GM23338 (cell line): ENCODE measurements around the gene KMT2C. TPM values are rescaled to one million over a fixed set of nuclear protein-coding genes. Genes with fewer than 3 reads are reported as not detected.
"Not testable (repeated sequence)": the region's sequence is repeated elsewhere in the genome, so short reads cannot be mapped to it uniquely, and the experiment has no call there.

Source experiments
- ATAC-seq: fragments of 200-7000 bp; cut with Tn5 transposase; 3 replicates; pipeline ENCODE4 v1.9.1; 2020
- DNase-seq: peaks from one replicate; pipeline ENCODE4 v3.0.0-alpha.2; 2015; ENCODE audit warnings: low spot score
- H2AFZ ChIP-seq: fragments of 200-600 bp; sonication (generic); 2 replicates; pipeline ENCODE4 v1.8.0; 2016; ENCODE audit warnings: antibody characterized with exemption, mild to moderate bottlenecking, moderate library complexity
- H3F3A ChIP-seq: fragments of 200-600 bp; sonication (generic); replicated peaks from 2 replicates; pipeline ENCODE4 v1.8.0; 2017; ENCODE audit warnings: antibody characterized with exemption, mixed run types, low read depth
- H3K27ac ChIP-seq: fragments of 200-600 bp; sonication (generic); 2 replicates; pipeline ENCODE4 v1.6.1; 2016; ENCODE audit warnings: low read depth
- H3K27me3 ChIP-seq: fragments of 200-600 bp; sonication (generic); 2 replicates; pipeline ENCODE4 v1.8.0; 2016; ENCODE audit warnings: mild to moderate bottlenecking, mixed run types, moderate library complexity; ENCODE audit not compliant: insufficient read depth
- H3K36me3 ChIP-seq: fragments of 200-600 bp; sonication (generic); 2 replicates; pipeline ENCODE4 v1.8.0; 2016; ENCODE audit warnings: mild to moderate bottlenecking; ENCODE audit not compliant: insufficient read depth
- H3K4me1 ChIP-seq: fragments of 200-600 bp; sonication (generic); 2 replicates; pipeline ENCODE4 v1.8.0; 2016; ENCODE audit warnings: mild to moderate bottlenecking, moderate library complexity; ENCODE audit not compliant: insufficient read depth
- H3K4me2 ChIP-seq: fragments of 200-600 bp; sonication (generic); 2 replicates; pipeline ENCODE4 v1.7.1; 2017; ENCODE audit warnings: mixed run types
- H3K4me3 ChIP-seq: fragments of 200-600 bp; sonication (generic); 2 replicates; pipeline ENCODE4 v1.6.1; 2016; ENCODE audit warnings: mixed run types
- H3K79me2 ChIP-seq: fragments of 200-600 bp; sonication (generic); replicated peaks from 2 replicates; pipeline ENCODE4 v1.8.0; 2017; ENCODE audit warnings: mild to moderate bottlenecking; ENCODE audit not compliant: insufficient read depth
- H3K9me2 ChIP-seq: fragments of 200-600 bp; sonication (generic); 2 replicates; pipeline ENCODE4 v1.8.0; 2017; ENCODE audit not compliant: insufficient read depth
- H4K20me1 ChIP-seq: fragments of 200-600 bp; sonication (generic); replicated peaks from 2 replicates; pipeline ENCODE4 v1.8.0; 2017; ENCODE audit warnings: mild to moderate bottlenecking; ENCODE audit not compliant: insufficient read depth
- H3K27ac Mint-ChIP-seq: 2 replicates; pipeline ENCODE4 v1.8.0; 2020; ENCODE audit warnings: inconsistent platforms, mild to moderate bottlenecking, moderate library complexity, mixed read lengths
- H3K27me3 Mint-ChIP-seq: 3 replicates; pipeline ENCODE4 v1.8.0; 2022; ENCODE audit warnings: low read depth, mild to moderate bottlenecking, moderate library complexity, mixed read lengths, inconsistent platforms; ENCODE audit not compliant: insufficient read depth, poor library complexity
- H3K36me3 Mint-ChIP-seq: 3 replicates; pipeline ENCODE4 v1.8.0; 2021; ENCODE audit warnings: low read depth, mild to moderate bottlenecking, inconsistent platforms, moderate library complexity, mixed read lengths
- H3K4me1 Mint-ChIP-seq: 3 replicates; pipeline ENCODE4 v1.8.0; 2020; ENCODE audit warnings: mild to moderate bottlenecking, inconsistent platforms, mixed read lengths
- H3K4me3 Mint-ChIP-seq: 3 replicates; pipeline ENCODE4 v1.8.0; 2021; ENCODE audit warnings: moderate library complexity, mild to moderate bottlenecking, inconsistent platforms, mixed read lengths
- H3K9me3 Mint-ChIP-seq: 3 replicates; pipeline ENCODE4 v1.8.0; 2020; ENCODE audit warnings: moderate library complexity, mild to moderate bottlenecking, inconsistent platforms, mixed read lengths
- STAT1 ChIP-seq: IDR thresholded peaks from one replicate; pipeline ENCODE4 v1.6.1; 2016; ENCODE audit warnings: antibody characterized with exemption; ENCODE audit not compliant: unreplicated experiment
- ZNF114 ChIP-seq: fragments of 250-450 bp; sonication (Bioruptor Pico); IDR thresholded peaks from 2 replicates; pipeline ENCODE4 v1.5.0; 2020; ENCODE audit warnings: mild to moderate bottlenecking, moderate library complexity
- ZNF331 ChIP-seq: fragments of 250-450 bp; sonication (Bioruptor Pico); IDR thresholded peaks from 2 replicates; pipeline ENCODE4 v1.5.0; 2020; ENCODE audit warnings: low read depth, mild to moderate bottlenecking, moderate library complexity
- ZNF462 ChIP-seq: fragments of 250-450 bp; sonication (Bioruptor Pico); IDR thresholded peaks from 2 replicates; pipeline ENCODE4 v1.5.0; 2020; ENCODE audit warnings: mild to moderate bottlenecking, moderate library complexity
- polyA plus RNA-seq: library from polyadenylated mRNA; unstranded; fragments of >200 nt; fragmentation: Nextera tagmentation; extraction: Ambion mirVana; gene quantifications from 2 replicates; pipeline ENCODE4 v1.2.1, GENCODE V29; 2016
- total RNA-seq: library from RNA; depleted of rRNA; stranded (reverse); fragments of >200 nt; shearing (Covaris generic); gene quantifications from 2 replicates; pipeline ENCODE4 v1.2.3, GENCODE V29; 2014

The KMT2C gene
- total and polyA plus RNA-seq, 2 experiments from 2014 or later = 11.4 to 39.0 TPM

GRCh38 chr7:152292897-152293296 lies 142.9 kb downstream of the KMT2C start (continued):
- TF ChIP-seq ZNF462 (no peak), ZNF114 (CRISPR knock-in tag) (no peak), ZNF331 (CRISPR knock-in tag) (no peak), STAT1 (no peak)

- not testable (repeated sequence) for ATAC-seq, H3K4me2 ChIP-seq, H3K9me2 ChIP-seq, H3K27me3 Mint-ChIP-seq, H3K4me3 ChIP-seq, DNase-seq, H3K27ac Mint-ChIP-seq, H3F3A ChIP-seq, H3K36me3 ChIP-seq, H3K4me1 Mint-ChIP-seq, H3K79me2 ChIP-seq, H4K20me1 ChIP-seq, H2AFZ ChIP-seq, H3K4me3 Mint-ChIP-seq, H3K27me3 ChIP-seq, H3K27ac ChIP-seq, H3K4me1 ChIP-seq, H3K9me3 Mint-ChIP-seq
- peaks cover 18% of the 10 kb centered on the region; the same call in 2 of the 3 replicates for H3K36me3 Mint-ChIP-seq
Measured at GRCh38 chr7:152286972-152287371, 148.8 kb downstream of the KMT2C start.

- H3K4me3 Mint-ChIP-seq, H3K9me3 Mint-ChIP-seq, DNase-seq, H3K79me2 ChIP-seq, H3K4me1 ChIP-seq, ATAC-seq, H3K4me3 ChIP-seq, H3K27me3 Mint-ChIP-seq, H3K27ac ChIP-seq, H3K4me2 ChIP-seq, H3K9me2 ChIP-seq, H2AFZ ChIP-seq, H3K27ac Mint-ChIP-seq, H3K4me1 Mint-ChIP-seq, H3F3A ChIP-seq, H4K20me1 ChIP-seq, H3K36me3 ChIP-seq, H3K27me3 ChIP-seq: not testable (repeated sequence)
- peaks cover 15% of the 10 kb centered on the region; the same call in 2 of the 3 replicates for H3K36me3 Mint-ChIP-seq
Measured at GRCh38 chr7:152286219-152286618, 149.6 kb downstream of the KMT2C start.

- not testable (repeated sequence) for H3K36me3 ChIP-seq, H3K9me3 Mint-ChIP-seq, ATAC-seq
Measured at GRCh38 chr7:152284998-152285397, 150.8 kb downstream of the KMT2C start.

GRCh38 chr7:152277687-152278086 lies 158.1 kb downstream of the KMT2C start:
- not testable (repeated sequence) for H3K4me3 ChIP-seq, H3K4me2 ChIP-seq, H3K36me3 Mint-ChIP-seq, H2AFZ ChIP-seq, H3K4me1 ChIP-seq, H3K9me3 Mint-ChIP-seq, H3F3A ChIP-seq, H4K20me1 ChIP-seq, H3K27me3 ChIP-seq, H3K9me2 ChIP-seq, H3K4me3 Mint-ChIP-seq, H3K27me3 Mint-ChIP-seq, H3K27ac Mint-ChIP-seq, H3K4me1 Mint-ChIP-seq, H3K36me3 ChIP-seq, H3K27ac ChIP-seq, ATAC-seq, DNase-seq, H3K79me2 ChIP-seq

More at GRCh38 chr7:152284998-152285397, 150.8 kb downstream of the KMT2C start:
- not testable (repeated sequence) for H3K4me3 ChIP-seq, H3K4me3 Mint-ChIP-seq, H4K20me1 ChIP-seq, H3F3A ChIP-seq, H3K4me2 ChIP-seq, H3K27ac ChIP-seq, H3K4me1 ChIP-seq, H3K27me3 Mint-ChIP-seq, H3K79me2 ChIP-seq, DNase-seq, H3K27ac Mint-ChIP-seq, H3K4me1 Mint-ChIP-seq, H2AFZ ChIP-seq, H3K27me3 ChIP-seq, H3K9me2 ChIP-seq
- H3K36me3 Mint-ChIP-seq = peaks cover 12% of the 10 kb centered on the region; the same call in 2 of the 3 replicates
